ENCODE data around the gene FGFRL1.

DNA sequence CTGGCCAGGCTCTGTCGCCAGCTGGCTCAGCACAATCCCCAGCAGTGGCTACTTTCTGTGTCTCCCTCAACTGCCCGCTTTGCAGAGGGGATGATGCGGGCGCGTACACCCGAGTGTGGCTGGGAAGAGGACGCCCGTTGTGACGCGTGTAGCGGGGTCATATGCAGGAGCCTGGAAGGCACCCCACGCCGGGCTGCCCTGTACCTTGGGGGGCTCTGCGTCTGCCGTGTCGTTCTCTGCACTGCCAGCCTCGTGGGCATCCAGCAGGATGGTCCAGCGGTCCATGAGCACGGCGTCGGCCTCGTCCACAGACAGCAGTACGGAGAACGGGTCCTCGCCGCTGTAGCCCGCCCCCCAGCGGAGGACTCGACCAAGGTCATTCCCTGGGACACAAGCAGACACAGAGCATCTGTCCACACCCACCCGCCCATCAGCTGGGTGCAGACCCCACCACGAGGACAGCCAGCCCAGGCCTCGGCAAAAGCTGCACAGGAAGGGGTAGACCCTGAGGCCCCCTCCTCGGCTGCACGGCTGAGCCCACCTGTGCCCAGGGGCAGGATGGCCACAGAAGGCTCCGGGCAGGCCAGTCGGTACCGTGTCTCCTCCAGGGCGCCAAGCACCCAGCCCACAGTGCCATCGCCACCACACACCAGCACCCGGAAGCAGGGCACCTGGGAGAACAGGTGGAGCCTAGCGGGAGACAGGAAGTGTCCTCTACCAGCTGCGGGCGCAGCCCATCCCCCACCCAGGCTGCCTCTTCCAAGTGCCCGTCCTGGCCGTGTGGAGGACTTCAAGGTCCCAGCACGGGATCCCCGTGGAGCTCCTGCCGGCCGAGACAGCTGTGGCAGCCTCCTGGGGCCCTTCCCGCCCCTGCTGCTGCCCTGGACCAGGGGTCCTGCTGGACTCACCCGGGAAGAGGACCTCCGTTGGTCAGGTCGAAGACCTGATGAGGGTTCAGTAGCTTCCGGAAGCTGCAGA is 48.9 kb upstream of the FGFRL1 start:
- TF ChIP-seq, protein P1, sequence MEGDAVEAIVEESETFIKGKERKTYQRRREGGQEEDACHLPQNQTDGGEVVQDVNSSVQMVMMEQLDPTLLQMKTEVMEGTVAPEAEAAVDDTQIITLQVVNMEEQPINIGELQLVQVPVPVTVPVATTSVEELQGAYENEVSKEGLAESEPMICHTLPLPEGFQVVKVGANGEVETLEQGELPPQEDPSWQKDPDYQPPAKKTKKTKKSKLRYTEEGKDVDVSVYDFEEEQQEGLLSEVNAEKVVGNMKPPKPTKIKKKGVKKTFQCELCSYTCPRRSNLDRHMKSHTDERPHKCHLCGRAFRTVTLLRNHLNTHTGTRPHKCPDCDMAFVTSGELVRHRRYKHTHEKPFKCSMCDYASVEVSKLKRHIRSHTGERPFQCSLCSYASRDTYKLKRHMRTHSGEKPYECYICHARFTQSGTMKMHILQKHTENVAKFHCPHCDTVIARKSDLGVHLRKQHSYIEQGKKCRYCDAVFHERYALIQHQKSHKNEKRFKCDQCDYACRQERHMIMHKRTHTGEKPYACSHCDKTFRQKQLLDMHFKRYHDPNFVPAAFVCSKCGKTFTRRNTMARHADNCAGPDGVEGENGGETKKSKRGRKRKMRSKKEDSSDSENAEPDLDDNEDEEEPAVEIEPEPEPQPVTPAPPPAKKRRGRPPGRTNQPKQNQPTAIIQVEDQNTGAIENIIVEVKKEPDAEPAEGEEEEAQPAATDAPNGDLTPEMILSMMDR (IDR thresholded peaks at IDR 0.05): no peak
- TF ChIP-seq POLR2A (IDR thresholded peaks at IDR 0.05): no peak
